DMS53 (cell line): ENCODE results near the gene IL18RAP.

Source experiments
- DNase-seq: peaks from one replicate; lab custom pipeline; 2025; lab: John Stamatoyannopoulos, UW

The IL18RAP gene

DNA sequence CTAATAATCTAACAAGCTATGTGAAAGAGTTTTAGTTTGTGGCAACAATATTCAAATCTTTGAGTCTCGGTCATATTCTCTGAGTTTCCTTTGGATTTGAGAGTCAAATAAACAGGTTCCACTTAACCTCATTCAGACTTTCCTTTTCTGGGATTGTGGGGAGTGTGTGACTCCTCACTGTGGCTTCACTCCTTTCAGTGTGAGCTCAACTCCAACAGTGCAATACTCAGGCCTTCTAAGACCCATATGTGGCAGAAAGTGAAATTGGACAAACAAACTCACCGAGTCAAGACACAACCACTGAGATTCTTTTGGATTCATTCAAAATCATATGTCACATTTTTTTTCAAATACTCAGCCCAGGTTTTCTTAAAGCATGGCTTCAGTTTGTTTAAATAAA lies 75.5 kb downstream of the IL18RAP start:
- DNase-seq, result no peak

GRCh38 chr2:102499558-102499957 lies 76.6 kb downstream of the IL18RAP start:
- DNase-seq, result no peak
